Measurements from ENCODE around the gene BCAR3. TPM values are rescaled to one million over a fixed set of nuclear protein-coding genes. Genes with fewer than 3 reads are reported as not detected.

The BCAR3 gene
- polyA plus RNA-seq, 2 of the 4 experiments (the other 2 are of a cell fraction): 31.6 to 33.4 TPM

DNA sequence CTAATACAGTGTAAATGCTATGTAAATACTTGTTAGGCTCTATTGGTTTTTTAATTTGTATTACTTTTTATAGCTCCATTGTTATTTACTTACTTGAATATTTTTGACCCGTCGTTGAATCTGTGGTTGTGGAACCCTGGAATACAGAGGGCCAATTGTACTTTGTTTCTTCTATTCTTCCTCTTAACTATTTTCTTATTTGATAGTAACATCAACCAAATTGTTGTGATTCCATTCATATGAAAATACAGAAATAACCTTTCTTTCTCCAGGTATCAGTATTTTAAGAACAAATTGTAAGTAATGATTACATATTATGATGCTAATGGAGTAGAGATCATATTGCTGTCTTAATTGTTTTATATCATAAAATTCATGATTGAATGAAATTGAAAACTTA is 160.0 kb downstream of the BCAR3 start:
- H3K9me3 ChIP-seq: no peaks in the 10 kb centered on the region
- CTCF ChIA-PET: no interaction called here
- no peak overlapping the region for H3K27ac ChIP-seq
- FAIRE-seq (no peak), DNase-seq (ENCODE audit: low read depth in 1 of 2, low spot score in 1 of 2) (no peak), ATAC-seq (no peak)
- peaks cover 18% of the 10 kb centered on the region for H3K4me1 ChIP-seq
- TF ChIP-seq HOXB5 (CRISPR knock-in tag; IDR thresholded peaks at IDR 0.05) (no peak), POLR2A (IDR thresholded peaks at IDR 0.05; ENCODE audit: low read length) (no peak), KDM1A (IDR thresholded peaks at IDR 0.05; ENCODE audit: low read depth) (no peak), ZNF302 (CRISPR knock-in tag; IDR thresholded peaks at IDR 0.05) (no peak), HDAC2 (IDR thresholded peaks at IDR 0.05) (no peak)
- TF ChIP-seq, protein P1, sequence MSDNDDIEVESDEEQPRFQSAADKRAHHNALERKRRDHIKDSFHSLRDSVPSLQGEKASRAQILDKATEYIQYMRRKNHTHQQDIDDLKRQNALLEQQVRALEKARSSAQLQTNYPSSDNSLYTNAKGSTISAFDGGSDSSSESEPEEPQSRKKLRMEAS (IDR thresholded peaks at IDR 0.05): no peak
- H3K4me3 ChIP-seq: no peak overlapping the region
- POLR2A ChIA-PET: no interaction called here
- WGBS (ENCODE audit: missing lambda C conversion rate): 87% methylated on average over 2 of the region's 2 CpGs
- no peak overlapping the region for H3K4me2 ChIP-seq

DNA sequence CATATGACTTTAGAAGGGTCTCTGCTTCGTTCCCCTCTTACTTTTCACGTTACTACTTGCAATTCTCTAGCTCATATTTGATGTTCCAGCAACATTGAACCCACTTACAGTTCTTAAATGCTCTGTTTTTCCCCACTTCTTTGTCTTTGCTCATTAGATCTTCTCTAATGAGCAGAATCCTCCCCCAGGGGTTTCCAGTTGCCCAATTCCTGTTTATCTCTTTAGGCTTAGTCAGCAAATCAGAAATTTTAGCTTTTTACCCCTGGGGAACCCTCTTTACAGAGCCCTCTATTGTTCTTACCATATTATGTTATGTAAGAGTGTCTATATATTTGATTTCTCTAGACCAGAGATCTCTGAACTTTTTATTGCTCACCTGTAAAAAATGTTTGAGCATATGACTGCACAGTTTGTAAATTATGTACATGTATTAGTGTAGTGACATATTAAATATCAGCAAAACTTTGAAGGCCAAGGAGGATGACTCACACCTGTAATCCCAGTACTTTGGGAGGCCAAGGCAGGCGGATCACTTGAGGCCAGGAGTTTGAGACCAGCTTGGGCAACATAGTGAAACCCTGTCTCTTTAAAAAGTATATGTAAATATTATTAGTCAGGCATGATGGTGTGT is 162.3 kb downstream of the BCAR3 start:
- 77% methylated on average over 2 of the region's 3 CpGs for WGBS (ENCODE audit: missing lambda C conversion rate)
- ATAC-seq (no peak), DNase-seq (ENCODE audit: low read depth in 1 of 2, low spot score in 1 of 2) (peak in 1 of 2 experiments; percentile 12), FAIRE-seq (no peak)
- Histone ChIP-seq H3K4me3 (no peak overlapping the region), H3K4me1 (peaks cover 18% of the 10 kb centered on the region), H3K27ac (peak overlapping the region in 1 of 2 experiments; percentile 42; a peak in 2 of 6 replicates), H3K9me3 (no peaks in the 10 kb centered on the region), H3K4me2 (peak overlapping the region; percentile 42)
- CTCF ChIA-PET: no interaction called here
- POLR2A ChIA-PET: no interaction called here
- TF ChIP-seq NFE2L2 (conservative IDR thresholded peaks at IDR 0.05; ENCODE audit: low read length): no peak
- peak; percentile 81 for TF ChIP-seq MAFK (IDR thresholded peaks at IDR 0.05; ENCODE audit: partially characterized antibody)
- TF ChIP-seq FOSL2 (IDR thresholded peaks at IDR 0.05): no peak
- TF ChIP-seq FOSL2 (CRISPR knock-in tag; IDR thresholded peaks at IDR 0.05): peak; percentile 42; the same call in 1 of the 2 replicates

DNA sequence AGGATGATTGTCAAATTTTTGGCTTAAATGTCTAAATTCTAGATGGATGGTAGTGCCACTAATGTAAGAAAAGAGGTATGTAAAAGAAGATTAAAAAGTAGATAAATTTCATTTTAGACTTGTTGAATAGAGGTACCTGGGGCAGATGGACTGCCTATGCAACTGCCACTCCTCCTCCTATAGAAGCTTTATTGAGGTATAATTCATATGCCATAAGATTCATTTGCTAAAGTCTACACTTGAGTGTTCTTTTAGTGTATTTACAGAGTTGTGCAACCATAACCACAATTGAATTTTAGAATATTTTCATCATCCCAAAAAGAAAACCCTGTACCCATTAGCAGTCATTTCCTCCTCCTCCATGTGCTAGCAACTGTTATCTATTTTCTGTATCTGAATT is 163.1 kb downstream of the BCAR3 start:
- Histone ChIP-seq H3K4me1 (peaks cover 18% of the 10 kb centered on the region), H3K4me2 (peak overlapping the region; percentile 42; the same call in 1 of the 3 replicates), H3K4me3 (no peak overlapping the region), H3K9me3 (no peaks in the 10 kb centered on the region), H3K27ac (no peak overlapping the region)
- CTCF ChIA-PET: no interaction called here
- POLR2A ChIA-PET: no interaction called here
- ATAC-seq (no peak), FAIRE-seq (no peak), DNase-seq (ENCODE audit: low read depth in 1 of 2, low spot score in 1 of 2) (no peak)
- TF ChIP-seq RARB (CRISPR knock-in tag; IDR thresholded peaks at IDR 0.05) (no peak), CEBPB (IDR thresholded peaks at IDR 0.05) (0 out of 4 replicates have a peak, but pooled peaks of 1 of the 2 experiments have one; percentile 19), EHF (CRISPR knock-in tag; IDR thresholded peaks at IDR 0.05) (no peak)
- TF ChIP-seq, protein P2, sequence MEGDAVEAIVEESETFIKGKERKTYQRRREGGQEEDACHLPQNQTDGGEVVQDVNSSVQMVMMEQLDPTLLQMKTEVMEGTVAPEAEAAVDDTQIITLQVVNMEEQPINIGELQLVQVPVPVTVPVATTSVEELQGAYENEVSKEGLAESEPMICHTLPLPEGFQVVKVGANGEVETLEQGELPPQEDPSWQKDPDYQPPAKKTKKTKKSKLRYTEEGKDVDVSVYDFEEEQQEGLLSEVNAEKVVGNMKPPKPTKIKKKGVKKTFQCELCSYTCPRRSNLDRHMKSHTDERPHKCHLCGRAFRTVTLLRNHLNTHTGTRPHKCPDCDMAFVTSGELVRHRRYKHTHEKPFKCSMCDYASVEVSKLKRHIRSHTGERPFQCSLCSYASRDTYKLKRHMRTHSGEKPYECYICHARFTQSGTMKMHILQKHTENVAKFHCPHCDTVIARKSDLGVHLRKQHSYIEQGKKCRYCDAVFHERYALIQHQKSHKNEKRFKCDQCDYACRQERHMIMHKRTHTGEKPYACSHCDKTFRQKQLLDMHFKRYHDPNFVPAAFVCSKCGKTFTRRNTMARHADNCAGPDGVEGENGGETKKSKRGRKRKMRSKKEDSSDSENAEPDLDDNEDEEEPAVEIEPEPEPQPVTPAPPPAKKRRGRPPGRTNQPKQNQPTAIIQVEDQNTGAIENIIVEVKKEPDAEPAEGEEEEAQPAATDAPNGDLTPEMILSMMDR (IDR thresholded peaks at IDR 0.05): no peak

DNA sequence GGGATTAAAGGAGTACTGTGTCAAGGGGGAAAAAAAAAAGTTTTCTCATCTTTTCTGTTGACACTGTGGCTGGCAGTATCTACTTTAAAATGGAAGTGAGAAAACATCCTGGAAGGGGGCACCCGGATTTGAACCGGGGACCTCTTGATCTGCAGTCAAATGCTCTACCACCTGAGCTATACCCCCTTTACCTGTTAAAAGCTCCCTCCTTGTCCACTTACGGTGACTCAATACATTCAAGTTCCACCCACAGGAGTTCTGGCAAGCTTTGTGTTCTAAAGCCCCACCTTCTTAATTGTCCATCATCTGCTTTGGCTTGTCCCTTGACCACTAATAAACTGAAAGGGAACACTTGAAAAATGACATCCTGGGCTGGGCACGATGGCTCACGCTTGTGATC is 165.5 kb downstream of the BCAR3 start:
- POLR2A ChIA-PET: no interaction called here
- no peaks in the 10 kb centered on the region for H3K9me3 ChIP-seq
- CTCF ChIA-PET: no interaction called here
- DNase-seq (ENCODE audit: low read depth in 1 of 2, low spot score in 1 of 2): peak in 1 of 2 experiments; percentile 25
- no peak overlapping the region for H3K4me2 ChIP-seq
- H3K4me3 ChIP-seq: no peak overlapping the region
- H3K4me1 ChIP-seq: peaks cover 18% of the 10 kb centered on the region
- FAIRE-seq: no peak
- ATAC-seq: no peak
- TF ChIP-seq POLR2A (IDR thresholded peaks at IDR 0.05; ENCODE audit: low read length) (no peak), SREBF2 (IDR thresholded peaks at IDR 0.05) (peak; percentile 15; the same call in 1 of the 2 replicates)
- 78% methylated on average over 5 of the region's 5 CpGs for WGBS (ENCODE audit: missing lambda C conversion rate)
- H3K27ac ChIP-seq: no peak overlapping the region

Other genes with a start within 250 kb of the BCAR3 start
- gene FNBP1L, start 233.7 kb downstream of the BCAR3 start, polyA plus RNA-seq (2011; rRNA removed): 31.3 and 42.3 TPM in 2 replicates
- gene FNBP1L, start 233.7 kb downstream of the BCAR3 start, polyA plus RNA-seq (2017; fragmentation: RNase III; extraction: RNeasy Plus Mini Kit Qiagen cat#74134 plus additional on column Dnase treatment): 17.8 to 19.8 TPM (median 19.4 TPM) in 3 replicates
- gene DNTTIP2, start 197.4 kb upstream of the BCAR3 start, polyA plus RNA-seq (2011; rRNA removed): 41.5 and 45.7 TPM in 2 replicates
- 39.1 to 42.0 TPM (median 40.6 TPM) in 3 replicates for gene DNTTIP2, start 197.4 kb upstream of the BCAR3 start, polyA plus RNA-seq (2017; fragmentation: RNase III; extraction: RNeasy Plus Mini Kit Qiagen cat#74134 plus additional on column Dnase treatment)
- 160 and 163 TPM in 2 replicates for gene GCLM, start 227.6 kb upstream of the BCAR3 start, polyA plus RNA-seq (2011; rRNA removed)
- gene GCLM, start 227.6 kb upstream of the BCAR3 start, polyA plus RNA-seq (2017; fragmentation: RNase III; extraction: RNeasy Plus Mini Kit Qiagen cat#74134 plus additional on column Dnase treatment): 90.2 to 100 TPM (median 92.3 TPM) in 3 replicates

Measured in A549 (cell line).